ENCODE measurements around the gene GABRR1.

Gene GABRR1

GRCh38 chr6:89217299-89217910, at the start of gene GABRR1:
GABRR1 (minus strand) TSS chr6:89217358; CDS start chr6:89217322, 36 bp downstream.
- TF ChIP-seq CTCF (IDR thresholded peaks at IDR 0.05; ENCODE audit: borderline replicate concordance, control extremely low read depth, extremely low read depth, insufficient read depth, missing control alignments): no peak
- no peak for DNase-seq (ENCODE audit: low spot score)
- in situ Hi-C loops (cut with MboI; ENCODE audit: low sequenced_read_pairs, unreplicated experiment): no loop called here

- no peak for DNase-seq (ENCODE audit: low spot score)
- no peak for TF ChIP-seq CTCF (IDR thresholded peaks at IDR 0.05; ENCODE audit: borderline replicate concordance, control extremely low read depth, extremely low read depth, insufficient read depth, missing control alignments)
- in situ Hi-C loops (cut with MboI; ENCODE audit: low sequenced_read_pairs, unreplicated experiment): no loop called here
Measured at GRCh38 chr6:89264296-89264695, 47.1 kb upstream of the GABRR1 start.

GRCh38 chr6:89260832-89261231, 43.7 kb upstream of the GABRR1 start:
- in situ Hi-C loops (cut with MboI; ENCODE audit: low sequenced_read_pairs, unreplicated experiment): no loop called here
- DNase-seq (ENCODE audit: low spot score): no peak
- TF ChIP-seq CTCF (IDR thresholded peaks at IDR 0.05; ENCODE audit: borderline replicate concordance, control extremely low read depth, extremely low read depth, insufficient read depth, missing control alignments): no peak

GRCh38 chr6:89260310-89260709, 43.2 kb upstream of the GABRR1 start:
- in situ Hi-C loops (cut with MboI; ENCODE audit: low sequenced_read_pairs, unreplicated experiment): no loop called here
- DNase-seq (ENCODE audit: low spot score): peak; percentile 47
- TF ChIP-seq CTCF (IDR thresholded peaks at IDR 0.05; ENCODE audit: borderline replicate concordance, control extremely low read depth, extremely low read depth, insufficient read depth, missing control alignments): no peak

GRCh38 chr6:89258912-89259311, 41.8 kb upstream of the GABRR1 start:
- no peak for TF ChIP-seq CTCF (IDR thresholded peaks at IDR 0.05; ENCODE audit: borderline replicate concordance, control extremely low read depth, extremely low read depth, insufficient read depth, missing control alignments)
- DNase-seq (ENCODE audit: low spot score): peak; percentile 49
- in situ Hi-C loops (cut with MboI; ENCODE audit: low sequenced_read_pairs, unreplicated experiment): loop anchor here (10.0 kb wide), 1 partner anchor 274 kb away; no protein-coding TSS in a partner anchor

GRCh38 chr6:89257781-89258180, 40.6 kb upstream of the GABRR1 start:
- no peak for TF ChIP-seq CTCF (IDR thresholded peaks at IDR 0.05; ENCODE audit: borderline replicate concordance, control extremely low read depth, extremely low read depth, insufficient read depth, missing control alignments)
- in situ Hi-C loops (cut with MboI; ENCODE audit: low sequenced_read_pairs, unreplicated experiment): loop anchor here (10.0 kb wide), 1 partner anchor 273 kb away; no protein-coding TSS in a partner anchor
- no peak for DNase-seq (ENCODE audit: low spot score)
